H7 (cell line): ENCODE results near the gene FBXW4. TPM values are rescaled to one million over a fixed set of nuclear protein-coding genes. Genes with fewer than 3 reads are reported as not detected.
"Not testable (repeated sequence)": the region's sequence is repeated elsewhere in the genome, so short reads cannot be mapped to it uniquely, and the experiment has no call there.

Source experiments
- DNase-seq: peaks from one replicate; pipeline ENCODE4 v3.0.0; 2012
- H3K27me3 ChIP-seq: 2 replicates; pipeline ENCODE4 v1.6.0; 2011; ENCODE audit warnings: mild to moderate bottlenecking, low read length; ENCODE audit not compliant: control insufficient read depth, insufficient read depth
- H3K36me3 ChIP-seq: replicated peaks from 2 replicates; pipeline ENCODE4 v1.5.1; 2011; ENCODE audit warnings: low read length; ENCODE audit not compliant: control insufficient read depth, insufficient read depth
- H3K4me3 ChIP-seq: 2 replicates; pipeline ENCODE4 v1.5.1; 2011; ENCODE audit warnings: low read depth, mild to moderate bottlenecking, control low read depth, low read length, moderate library complexity; ENCODE audit not compliant: insufficient read depth
- total RNA-seq: library from RNA; depleted of rRNA; stranded (reverse); fragments of >200 nt; shearing (Covaris generic); gene quantifications from 2 replicates; pipeline ENCODE4 v1.2.3, GENCODE V29; 2014

Gene FBXW4
- total RNA-seq, 1 experiment from 2014 or later = 25.4 TPM

GRCh38 chr10:101612872-101613271, 82.1 kb downstream of the FBXW4 start:
- Histone ChIP-seq H3K4me3 (no peak overlapping the region), H3K36me3 (peaks cover 9% of the 10 kb centered on the region), H3K27me3 (no peaks in the 10 kb centered on the region)
- DNase-seq = no peak

GRCh38 chr10:101612086-101612485, 82.9 kb downstream of the FBXW4 start:
- Histone ChIP-seq H3K36me3 (peaks cover 9% of the 10 kb centered on the region), H3K4me3 (no peak overlapping the region), H3K27me3 (no peaks in the 10 kb centered on the region)
- no peak for DNase-seq

- H3K27me3 ChIP-seq = no peaks in the 10 kb centered on the region
- H3K4me3 ChIP-seq = no peak overlapping the region
- no peak for DNase-seq
- H3K36me3 ChIP-seq = peaks cover 9% of the 10 kb centered on the region
These were observed 83.7 kb downstream of the FBXW4 start for GRCh38 chr10:101611096-101611905.

GRCh38 chr10:101609481-101609880, 85.5 kb downstream of the FBXW4 start:
- Histone ChIP-seq H3K27me3 (no peaks in the 10 kb centered on the region), H3K36me3 (peaks cover 9% of the 10 kb centered on the region), H3K4me3 (no peak overlapping the region)
- DNase-seq = no peak

- peaks cover 9% of the 10 kb centered on the region for H3K36me3 ChIP-seq
- H3K27me3 ChIP-seq = no peaks in the 10 kb centered on the region
- no peak overlapping the region for H3K4me3 ChIP-seq
- no peak for DNase-seq
These were observed 87.8 kb downstream of the FBXW4 start for GRCh38 chr10:101607124-101607523.

GRCh38 chr10:101602761-101603398, 92.1 kb downstream of the FBXW4 start:
- no peak overlapping the region for H3K4me3 ChIP-seq

GRCh38 chr10:101601541-101601940, 93.4 kb downstream of the FBXW4 start:
- DNase-seq = no peak
- no peaks in the 10 kb centered on the region for H3K27me3 ChIP-seq
- no peak overlapping the region for H3K4me3 ChIP-seq
- H3K36me3 ChIP-seq = no peaks in the 10 kb centered on the region

More at GRCh38 chr10:101602761-101603398, 92.1 kb downstream of the FBXW4 start:
- peak; percentile 87 for DNase-seq
- no peaks in the 10 kb centered on the region for H3K27me3 ChIP-seq
- H3K36me3 ChIP-seq = no peaks in the 10 kb centered on the region

GRCh38 chr10:101597091-101597900, 97.7 kb downstream of the FBXW4 start:
- peak; percentile 54 for DNase-seq
- Histone ChIP-seq H3K36me3 (no peaks in the 10 kb centered on the region), H3K27me3 (no peaks in the 10 kb centered on the region), H3K4me3 (no peak overlapping the region)

GRCh38 chr10:101595591-101596433, 99.2 kb downstream of the FBXW4 start:
- no peaks in the 10 kb centered on the region for H3K36me3 ChIP-seq
- H3K27me3 ChIP-seq = no peaks in the 10 kb centered on the region
- DNase-seq = no peak
- H3K4me3 ChIP-seq = no peak overlapping the region

- H3K27me3 ChIP-seq, DNase-seq, H3K4me3 ChIP-seq, H3K36me3 ChIP-seq: not testable (repeated sequence)
These were observed 101.6 kb downstream of the FBXW4 start for GRCh38 chr10:101593331-101593730.

GRCh38 chr10:101588879-101589278, 106.1 kb downstream of the FBXW4 start:
- DNase-seq = peak; percentile 29
- Histone ChIP-seq H3K4me3 (peak overlapping the region; percentile 95; the same call in 1 of the 2 replicates), H3K27me3 (no peaks in the 10 kb centered on the region), H3K36me3 (peaks cover 4% of the 10 kb centered on the region)

GRCh38 chr10:101587725-101588653, 107.0 kb downstream of the FBXW4 start, which contains the start of the genes DPCD and POLL:
TSS of gene DPCD (plus strand) at chr10:101588321. CDS start at chr10:101588337, 16 bp downstream.
TSS of gene POLL (minus strand) at chr10:101588257. CDS start at chr10:101587360, 897 bp downstream.
- peaks cover 7% of the 10 kb centered on the region for H3K36me3 ChIP-seq
- peak; percentile 97 for DNase-seq
- no peaks in the 10 kb centered on the region for H3K27me3 ChIP-seq
- peak within 1 kb of the TSS; percentile 95 for H3K4me3 ChIP-seq

GRCh38 chr10:101585841-101586240, 109.1 kb downstream of the FBXW4 start:
- Histone ChIP-seq H3K36me3 (peaks cover 9% of the 10 kb centered on the region), H3K27me3 (no peaks in the 10 kb centered on the region), H3K4me3 (no peak overlapping the region)
- no peak for DNase-seq
